Measurements from ENCODE around the gene DPYSL4.

The DPYSL4 gene

DNA sequence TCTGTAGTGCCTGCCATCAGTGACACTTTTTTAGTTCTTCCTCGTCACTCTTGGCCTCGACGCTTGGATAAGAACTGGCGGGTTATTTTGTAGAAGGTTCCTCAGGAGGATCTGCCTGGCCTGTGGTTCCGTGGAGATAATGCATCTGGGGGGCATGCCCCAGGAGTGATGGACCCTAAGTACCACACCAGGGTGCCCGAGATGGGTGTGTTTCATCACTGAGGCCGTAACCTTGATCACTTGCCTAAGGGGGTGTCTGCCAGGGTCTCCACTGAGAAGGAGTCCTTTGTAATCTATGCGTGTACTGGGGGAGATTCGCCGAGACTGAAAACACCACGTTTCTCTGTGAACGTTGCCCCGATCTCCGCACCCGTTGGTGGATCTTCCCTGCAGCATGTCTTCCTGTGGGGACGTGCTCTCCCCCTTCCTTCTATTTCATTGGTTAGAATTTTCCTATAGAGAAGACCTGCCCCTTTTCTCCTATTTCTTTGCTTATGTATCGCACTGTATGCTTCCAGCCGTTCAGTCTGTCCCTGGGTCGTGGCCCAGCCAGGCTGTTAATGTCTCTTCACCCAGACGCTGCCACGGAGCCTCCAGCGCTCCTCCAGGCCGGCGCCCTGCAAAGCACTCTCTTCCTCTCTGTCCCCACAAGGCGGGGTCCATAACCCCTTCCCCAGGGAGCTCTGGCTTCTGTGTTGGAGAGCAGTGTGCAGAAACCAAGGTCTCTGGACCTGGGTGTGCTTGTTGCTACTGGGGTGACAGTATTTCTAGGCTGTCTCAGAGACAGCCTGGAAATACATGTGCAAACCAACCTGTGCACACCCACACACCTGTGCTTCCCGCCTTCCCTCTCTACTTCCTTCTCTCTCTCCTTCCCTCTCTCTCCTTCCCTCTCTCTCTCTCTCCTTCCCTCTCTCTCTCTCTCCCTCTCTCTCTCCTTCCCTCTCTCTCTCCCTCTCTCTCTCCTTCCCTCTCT, 14.4 kb upstream of the DPYSL4 start:
- Histone ChIP-seq H3K27ac (ENCODE audit: low read depth, low read length, poor library complexity, severe bottlenecking) (no peak overlapping the region), H3K9ac (ENCODE audit: low read length) (no peak overlapping the region), H4K20me1 (ENCODE audit: insufficient read depth, low read length) (no peaks in the 10 kb centered on the region), H3K4me1 (ENCODE audit: insufficient read depth, low read length, severe bottlenecking) (no peaks in the 10 kb centered on the region), H3K9me3 (ENCODE audit: low read length) (no peaks in the 10 kb centered on the region), H3K27me3 (ENCODE audit: insufficient read depth, low read length) (no peaks in the 10 kb centered on the region), H3K79me2 (ENCODE audit: insufficient read depth, low read length) (no peaks in the 10 kb centered on the region), H3K4me3 (ENCODE audit: low read depth, low read length, poor library complexity, severe bottlenecking) (no peak overlapping the region), H3K4me2 (ENCODE audit: low read length) (no peak overlapping the region), H3K9me2 (ENCODE audit: low read depth, low read length) (no peaks in the 10 kb centered on the region), H3K36me3 (ENCODE audit: insufficient read depth, low read length) (no peaks in the 10 kb centered on the region), H2AFZ (ENCODE audit: low read length) (no peak overlapping the region), H3F3A (ENCODE audit: insufficient read depth, low read length) (no peaks in the 10 kb centered on the region)
- no peak for TF ChIP-seq EZH2 (IDR thresholded peaks at IDR 0.05; ENCODE audit: borderline replicate concordance, low read length)
- TF ChIP-seq, protein P1, sequence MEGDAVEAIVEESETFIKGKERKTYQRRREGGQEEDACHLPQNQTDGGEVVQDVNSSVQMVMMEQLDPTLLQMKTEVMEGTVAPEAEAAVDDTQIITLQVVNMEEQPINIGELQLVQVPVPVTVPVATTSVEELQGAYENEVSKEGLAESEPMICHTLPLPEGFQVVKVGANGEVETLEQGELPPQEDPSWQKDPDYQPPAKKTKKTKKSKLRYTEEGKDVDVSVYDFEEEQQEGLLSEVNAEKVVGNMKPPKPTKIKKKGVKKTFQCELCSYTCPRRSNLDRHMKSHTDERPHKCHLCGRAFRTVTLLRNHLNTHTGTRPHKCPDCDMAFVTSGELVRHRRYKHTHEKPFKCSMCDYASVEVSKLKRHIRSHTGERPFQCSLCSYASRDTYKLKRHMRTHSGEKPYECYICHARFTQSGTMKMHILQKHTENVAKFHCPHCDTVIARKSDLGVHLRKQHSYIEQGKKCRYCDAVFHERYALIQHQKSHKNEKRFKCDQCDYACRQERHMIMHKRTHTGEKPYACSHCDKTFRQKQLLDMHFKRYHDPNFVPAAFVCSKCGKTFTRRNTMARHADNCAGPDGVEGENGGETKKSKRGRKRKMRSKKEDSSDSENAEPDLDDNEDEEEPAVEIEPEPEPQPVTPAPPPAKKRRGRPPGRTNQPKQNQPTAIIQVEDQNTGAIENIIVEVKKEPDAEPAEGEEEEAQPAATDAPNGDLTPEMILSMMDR (IDR thresholded peaks at IDR 0.05; ENCODE audit: low read length), result no peak

DNA sequence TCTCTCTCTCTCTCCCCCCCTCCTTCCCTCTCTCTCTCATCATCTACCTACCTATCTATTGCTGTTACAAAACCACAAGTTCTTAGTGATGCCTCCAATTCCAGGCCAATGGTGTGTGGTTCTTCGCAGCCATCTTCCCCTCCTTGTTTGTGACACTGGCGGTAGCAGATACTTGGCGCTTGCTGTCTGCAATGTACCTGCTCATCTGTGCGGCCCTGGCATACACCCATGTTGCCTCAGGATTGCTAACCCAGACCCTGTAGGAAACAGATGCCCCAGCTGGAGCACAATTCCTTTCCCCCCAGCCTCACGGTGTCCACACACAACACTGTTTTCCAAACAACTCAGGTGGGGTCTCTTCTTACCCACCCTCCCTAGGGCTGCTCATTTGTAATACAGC, 13.6 kb upstream of the DPYSL4 start:
- no peak overlapping the region for H3K4me2 ChIP-seq (ENCODE audit: low read length)
- no peak for TF ChIP-seq EZH2 (IDR thresholded peaks at IDR 0.05; ENCODE audit: borderline replicate concordance, low read length)
- TF ChIP-seq, protein P1 (IDR thresholded peaks at IDR 0.05; ENCODE audit: low read length), result no peak
- no peaks in the 10 kb centered on the region for H3K27me3 ChIP-seq (ENCODE audit: insufficient read depth, low read length)
- H3K9me3 ChIP-seq (ENCODE audit: low read length), result no peaks in the 10 kb centered on the region
- no peaks in the 10 kb centered on the region for H3F3A ChIP-seq (ENCODE audit: insufficient read depth, low read length)
- no peaks in the 10 kb centered on the region for H4K20me1 ChIP-seq (ENCODE audit: insufficient read depth, low read length)
- H3K4me1 ChIP-seq (ENCODE audit: insufficient read depth, low read length, severe bottlenecking), result no peaks in the 10 kb centered on the region
- no peak overlapping the region for H3K27ac ChIP-seq (ENCODE audit: low read depth, low read length, poor library complexity, severe bottlenecking)
- H2AFZ ChIP-seq (ENCODE audit: low read length), result no peak overlapping the region
- H3K9me2 ChIP-seq (ENCODE audit: low read depth, low read length), result no peaks in the 10 kb centered on the region
- H3K79me2 ChIP-seq (ENCODE audit: insufficient read depth, low read length), result no peaks in the 10 kb centered on the region
- no peak overlapping the region for H3K9ac ChIP-seq (ENCODE audit: low read length)
- H3K4me3 ChIP-seq (ENCODE audit: low read depth, low read length, poor library complexity, severe bottlenecking), result no peak overlapping the region
- H3K36me3 ChIP-seq (ENCODE audit: insufficient read depth, low read length), result no peaks in the 10 kb centered on the region

DNA sequence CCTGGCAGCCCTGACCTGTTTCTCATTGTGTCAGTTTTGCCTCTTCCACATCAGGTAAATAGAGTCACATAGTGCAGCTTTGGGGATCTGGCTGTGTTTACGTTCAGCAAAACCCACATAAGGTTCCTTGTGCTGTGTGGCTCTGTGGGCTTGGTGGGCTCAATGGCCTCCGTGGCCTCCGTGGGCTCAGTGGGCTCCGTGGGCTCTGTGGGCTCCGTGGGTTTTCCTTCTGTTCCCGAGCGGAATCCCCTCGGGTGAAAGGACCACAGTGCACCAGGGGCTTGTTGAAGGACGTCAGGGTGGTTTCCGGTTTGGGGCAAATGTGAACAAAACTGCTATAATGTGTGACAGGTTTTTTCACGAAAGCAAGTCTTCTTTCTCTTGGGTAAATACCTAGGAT, 12.5 kb upstream of the DPYSL4 start:
- TF ChIP-seq, protein P1 (IDR thresholded peaks at IDR 0.05; ENCODE audit: low read length), result no peak
- TF ChIP-seq EZH2 (IDR thresholded peaks at IDR 0.05; ENCODE audit: borderline replicate concordance, low read length), result no peak
- no peaks in the 10 kb centered on the region for H3K36me3 ChIP-seq (ENCODE audit: insufficient read depth, low read length)
- no peak overlapping the region for H2AFZ ChIP-seq (ENCODE audit: low read length)
- H3K9me2 ChIP-seq (ENCODE audit: low read depth, low read length), result no peaks in the 10 kb centered on the region
- no peaks in the 10 kb centered on the region for H3K79me2 ChIP-seq (ENCODE audit: insufficient read depth, low read length)
- no peak overlapping the region for H3K4me2 ChIP-seq (ENCODE audit: low read length)
- no peaks in the 10 kb centered on the region for H3K27me3 ChIP-seq (ENCODE audit: insufficient read depth, low read length)
- no peaks in the 10 kb centered on the region for H3F3A ChIP-seq (ENCODE audit: insufficient read depth, low read length)
- H4K20me1 ChIP-seq (ENCODE audit: insufficient read depth, low read length), result no peaks in the 10 kb centered on the region
- no peak overlapping the region for H3K4me3 ChIP-seq (ENCODE audit: low read depth, low read length, poor library complexity, severe bottlenecking)
- no peaks in the 10 kb centered on the region for H3K9me3 ChIP-seq (ENCODE audit: low read length)
- H3K9ac ChIP-seq (ENCODE audit: low read length), result no peak overlapping the region
- no peaks in the 10 kb centered on the region for H3K4me1 ChIP-seq (ENCODE audit: insufficient read depth, low read length, severe bottlenecking)
- no peak overlapping the region for H3K27ac ChIP-seq (ENCODE audit: low read depth, low read length, poor library complexity, severe bottlenecking)

All from OCI-LY1 (cell line).